Mucosa of gallbladder (tissue), 1 donor: ENCODE data around the gene MAZ. TPM values are rescaled to one million over a fixed set of nuclear protein-coding genes. Genes with fewer than 3 reads are reported as not detected.
A peak's percentile ranks its signal among the peaks of the same experiment; 100 is the strongest.
"Not testable (repeated sequence)": the region's sequence is repeated elsewhere in the genome, so short reads cannot be mapped to it uniquely, and the experiment has no call there.

Experiments used
- DNase-seq: peaks from one replicate; pipeline ENCODE4 v3.0.0-alpha.2; 2020; ENCODE audit warnings: low spot score
- total RNA-seq: library from RNA; stranded (reverse); gene quantifications from one replicate; pipeline ENCODE4 v1.2.1, GENCODE V29; 2021
- donor health status: DM: no; HTN: no; CAD: no.

Gene MAZ
- total RNA-seq, 1 donor from 2014 or later, result 192 TPM

- DNase-seq, result peak; percentile 74
These were observed 21.3 kb upstream of the MAZ start for GRCh38 chr16:29784901-29785500.

- not testable (repeated sequence) for DNase-seq
These were observed 19.2 kb upstream of the MAZ start for GRCh38 chr16:29787155-29787554.

- no peak for DNase-seq
These were observed 16.6 kb upstream of the MAZ start for GRCh38 chr16:29789775-29790182.

GRCh38 chr16:29790183-29790948 lies 16.0 kb upstream of the MAZ start, which contains the start of gene KIF22:
KIF22 (plus strand) TSS chr16:29790751; CDS start chr16:29790760, 9 bp downstream.
- DNase-seq, result peak; percentile 99

- DNase-seq, result no peak
These were observed 15.1 kb upstream of the MAZ start for GRCh38 chr16:29790949-29791844.

- no peak for DNase-seq
These were observed 14.2 kb upstream of the MAZ start for GRCh38 chr16:29791845-29792807.

GRCh38 chr16:29793153-29793552 lies 13.2 kb upstream of the MAZ start:
- DNase-seq, result not testable (repeated sequence)

GRCh38 chr16:29794231-29794710 lies 12.1 kb upstream of the MAZ start:
- DNase-seq, result no peak

- DNase-seq, result no peak
These were observed 3.9 kb upstream of the MAZ start for GRCh38 chr16:29802416-29802935.

GRCh38 chr16:29804020-29804419 lies 2.3 kb upstream of the MAZ start:
- no peak for DNase-seq

GRCh38 chr16:29804455-29805231 lies 1.7 kb upstream of the MAZ start:
- no peak for DNase-seq

- peak; percentile 98 for DNase-seq
These were observed 864 bp upstream of the MAZ start for GRCh38 chr16:29805232-29806098.

GRCh38 chr16:29806641-29807425 lies 504 bp downstream of the MAZ start:
- DNase-seq, result no peak

GRCh38 chr16:29807426-29808218 lies 1.3 kb downstream of the MAZ start:
- peak; percentile 92 for DNase-seq

- DNase-seq, result no peak
These were observed 2.0 kb downstream of the MAZ start for GRCh38 chr16:29808219-29808900.

GRCh38 chr16:29809031-29809747 lies 2.9 kb downstream of the MAZ start:
- no peak for DNase-seq
